CD4-positive, alpha-beta T cell treated with Interleukin-4 for 4 hours (primary cell): ENCODE results near the gene CD151.

Source experiments
- DNase-seq: peaks from one replicate; pipeline ENCODE4 v3.0.0-alpha.2; 2020

CD151 gene

DNA sequence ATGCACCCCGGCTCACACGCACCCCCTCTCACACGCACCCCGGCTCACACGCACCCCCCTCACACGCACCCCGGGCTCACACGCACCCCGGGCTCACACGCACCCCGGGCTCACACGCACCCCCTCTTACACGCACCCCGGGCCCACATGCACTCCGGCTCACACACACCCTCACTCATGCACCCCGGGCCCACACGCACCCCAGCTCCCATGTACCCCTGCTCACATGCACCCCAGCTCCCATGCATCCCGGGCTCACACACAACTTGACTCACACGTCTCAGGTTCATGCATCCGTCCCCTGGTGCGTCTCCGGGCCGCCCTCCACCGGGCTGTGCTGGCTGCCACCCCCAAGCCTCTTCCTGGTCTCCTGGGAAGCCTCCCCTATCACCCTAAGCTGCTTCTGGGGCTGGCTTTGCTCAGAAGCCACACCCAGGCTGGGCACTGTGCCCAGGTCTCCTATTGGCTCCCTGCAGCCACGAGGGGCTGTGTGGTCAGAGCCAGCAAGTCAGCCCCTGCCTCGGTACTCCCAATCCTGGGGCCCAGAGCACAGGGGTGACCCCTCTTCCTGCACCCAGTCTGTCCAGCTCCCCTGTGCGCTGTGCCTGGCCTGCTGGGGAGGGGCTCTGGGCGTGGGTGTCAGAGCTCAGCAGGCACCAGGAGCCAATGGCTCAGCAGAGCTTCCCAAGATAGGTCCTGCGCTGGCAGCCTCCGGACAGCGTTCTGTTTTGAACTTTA, 26.8 kb downstream of the CD151 start:
- DNase-seq: no peak

GRCh38 chr11:860234-861104, 27.7 kb downstream of the CD151 start:
- DNase-seq: no peak

DNA sequence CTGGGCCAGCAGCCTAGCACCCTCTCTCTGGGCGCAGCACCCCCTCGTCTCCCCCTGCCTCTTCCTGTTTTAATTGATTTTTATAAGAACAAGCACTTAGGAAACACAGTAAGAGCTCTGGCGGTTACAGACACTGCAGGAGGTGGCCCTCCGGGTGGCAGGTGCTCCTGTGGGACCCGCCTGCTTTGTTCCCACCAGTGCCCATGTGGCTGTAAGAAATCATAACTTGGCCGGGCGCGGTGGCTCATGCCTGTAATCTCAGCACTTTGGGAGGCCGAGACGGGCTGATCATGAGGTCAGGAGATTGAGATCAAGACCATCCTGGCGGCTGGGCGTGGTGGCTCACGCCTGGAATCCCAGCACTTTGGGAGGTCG, 28.3 kb downstream of the CD151 start:
- DNase-seq: no peak

GRCh38 chr11:862081-862661, 29.4 kb downstream of the CD151 start:
- no peak for DNase-seq

DNA sequence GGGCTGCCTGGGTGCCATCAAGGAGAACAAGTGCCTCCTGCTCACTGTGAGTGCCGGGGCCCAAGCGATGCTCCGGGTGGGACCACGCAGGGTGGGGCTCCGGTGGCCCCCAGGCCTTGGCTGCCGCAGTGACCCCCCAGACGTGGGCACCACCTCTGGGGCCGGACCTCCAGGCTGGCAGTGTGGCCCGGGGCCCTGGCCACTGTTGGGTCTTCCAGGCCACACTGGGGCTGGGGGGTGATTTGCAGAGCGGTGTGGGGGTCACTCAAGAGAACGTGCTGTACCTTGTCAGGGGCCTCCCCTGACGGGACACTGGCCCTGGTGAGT, 29.9 kb downstream of the CD151 start:
- DNase-seq: no peak

- no peak for DNase-seq
Observed at GRCh38 chr11:863023-863909, 30.5 kb downstream of the CD151 start.

GRCh38 chr11:863910-864827, 31.4 kb downstream of the CD151 start:
- no peak for DNase-seq

- no peak for DNase-seq
Observed at GRCh38 chr11:864898-865297, 32.1 kb downstream of the CD151 start.

DNA sequence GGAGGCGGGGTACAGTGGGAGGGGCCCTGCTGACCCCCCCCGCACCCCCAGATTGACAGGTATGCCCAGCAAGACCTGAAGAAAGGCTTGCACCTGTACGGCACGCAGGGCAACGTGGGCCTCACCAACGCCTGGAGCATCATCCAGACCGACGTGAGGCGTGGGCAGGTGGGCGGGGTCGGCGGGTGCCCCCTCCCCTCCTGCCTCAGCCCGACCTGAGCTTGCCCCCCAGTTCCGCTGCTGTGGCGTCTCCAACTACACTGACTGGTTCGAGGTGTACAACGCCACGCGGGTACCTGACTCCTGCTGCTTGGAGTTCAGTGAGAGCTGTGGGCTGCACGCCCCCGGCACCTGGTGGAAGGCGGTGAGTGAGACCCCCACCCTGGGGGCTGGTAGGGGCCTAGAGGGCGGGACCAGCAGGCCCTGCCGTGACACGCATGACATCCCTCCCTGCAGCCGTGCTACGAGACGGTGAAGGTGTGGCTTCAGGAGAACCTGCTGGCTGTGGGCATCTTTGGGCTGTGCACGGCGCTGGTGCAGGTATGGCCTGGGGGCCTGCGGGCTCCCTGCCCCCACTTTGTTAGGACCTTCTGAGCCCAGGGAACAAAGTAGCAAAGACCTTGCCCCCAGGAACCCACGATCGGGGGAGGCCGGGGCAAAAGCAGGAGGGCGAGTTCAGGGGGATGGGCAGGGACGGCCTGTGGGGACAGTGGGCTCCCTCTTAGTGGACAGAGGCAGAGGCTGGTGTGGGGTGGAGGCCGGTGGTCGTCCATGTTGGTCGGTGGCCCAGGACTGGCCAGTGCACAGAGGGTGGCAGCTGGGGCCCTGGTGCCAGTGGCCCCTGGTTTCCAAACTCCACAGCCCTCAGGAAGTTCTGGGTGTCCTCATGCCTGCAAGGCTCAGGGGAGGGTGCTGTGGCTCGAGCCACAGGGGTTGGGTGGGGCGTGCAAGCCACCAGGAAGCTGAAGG, 33.0 kb downstream of the CD151 start:
- DNase-seq: no peak

GRCh38 chr11:866481-866880, 33.7 kb downstream of the CD151 start:
- DNase-seq: no peak

- DNase-seq: no peak
Observed at GRCh38 chr11:867856-868358, 35.2 kb downstream of the CD151 start.

DNA sequence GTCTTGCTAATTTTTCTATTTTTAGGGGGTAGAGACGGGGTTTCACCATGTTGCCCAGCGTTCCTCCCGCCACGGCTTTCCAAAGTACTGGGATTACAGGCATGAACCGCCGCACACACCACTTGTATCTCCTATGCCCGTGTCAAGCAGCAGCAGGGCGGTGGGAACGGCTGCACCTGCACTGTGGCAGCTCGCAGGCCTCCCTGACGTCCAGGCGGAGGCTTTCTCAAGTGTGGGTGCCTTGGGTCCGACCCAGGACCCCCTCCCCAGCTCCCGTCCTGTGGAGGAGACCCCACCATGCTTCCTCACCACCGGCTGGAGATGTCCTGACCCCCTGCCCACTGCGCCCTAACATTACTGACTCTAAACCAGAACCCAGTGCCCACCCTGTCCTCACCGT, 35.6 kb downstream of the CD151 start:
- no peak for DNase-seq

- no peak for DNase-seq
Observed at GRCh38 chr11:868802-869201, 36.0 kb downstream of the CD151 start.

GRCh38 chr11:869399-870126, 36.8 kb downstream of the CD151 start:
- DNase-seq: no peak

DNA sequence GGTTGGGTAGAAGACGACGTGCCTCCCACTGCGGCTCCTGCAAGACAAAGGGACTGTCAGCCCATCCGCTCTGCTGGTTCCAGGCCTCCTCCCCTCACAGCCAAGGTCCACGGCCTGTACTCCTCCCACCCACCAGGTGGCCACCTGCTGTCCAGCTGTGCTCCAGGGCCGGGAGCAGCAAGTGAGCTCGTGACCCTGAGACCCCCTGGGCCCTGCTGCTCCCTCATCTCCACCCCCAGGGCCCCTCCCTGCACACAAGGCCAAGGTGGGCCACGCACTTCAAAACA, 37.3 kb downstream of the CD151 start:
- no peak for DNase-seq

DNA sequence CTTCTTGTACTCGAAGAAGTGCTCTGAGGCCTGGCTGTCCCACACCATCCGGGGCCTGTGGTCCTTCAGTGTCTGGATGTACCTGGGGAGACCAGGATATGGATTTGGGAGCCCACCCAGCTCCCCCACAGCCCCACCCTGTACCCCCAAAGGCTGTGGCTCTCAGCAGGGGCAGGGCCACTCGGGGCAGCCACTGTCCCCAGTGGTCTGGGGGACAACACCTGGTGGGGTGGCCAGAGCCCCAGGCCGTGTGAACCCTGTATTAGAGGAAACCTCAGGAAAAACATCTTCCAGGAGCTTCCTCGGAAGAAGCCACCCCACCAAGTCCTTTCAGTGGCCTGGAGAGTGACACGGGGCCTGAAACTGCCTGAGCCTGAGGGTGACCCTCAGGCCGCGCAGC, 37.7 kb downstream of the CD151 start:
- DNase-seq: no peak

- DNase-seq: no peak
Observed at GRCh38 chr11:871472-871871, 38.7 kb downstream of the CD151 start.

GRCh38 chr11:872799-873198, 40.0 kb downstream of the CD151 start:
- DNase-seq: no peak

GRCh38 chr11:873706-874105, 41.0 kb downstream of the CD151 start:
- no peak for DNase-seq

- no peak for DNase-seq
Observed at GRCh38 chr11:875203-875602, 42.5 kb downstream of the CD151 start.
